Stimulated activated effector memory CD8-positive, alpha-beta T cell treated with anti-CD3 and anti-CD28 coated beads, Interleukin-12 subunit alpha, Interleukin-12 subunit beta, amount 100 ng/mL, for 72 hours (primary cell): ENCODE data around the gene EXOC3L1.

ENCODE experiments used
- ATAC-seq: fragments of 150-1000 bp; cut with Tn5 transposase; 2 replicates; pipeline ENCODE4 v1.10.0; 2021
- DNase-seq, 2 donors: peaks; one replicate each; pipeline ENCODE4 v3.0.0; 2021 to 2022; ENCODE audit warnings: low spot score in 2 of 2
- H3K27ac Mint-ChIP-seq: one replicate; pipeline ENCODE4 v1.8.0; 2022; ENCODE audit warnings: mild to moderate bottlenecking, mixed read lengths
- H3K36me3 Mint-ChIP-seq: one replicate; pipeline ENCODE4 v1.8.0; 2022; ENCODE audit warnings: mild to moderate bottlenecking, mixed read lengths
- H3K4me1 Mint-ChIP-seq: one replicate; pipeline ENCODE4 v1.8.0; 2022; ENCODE audit warnings: mixed read lengths
- H3K4me3 Mint-ChIP-seq: one replicate; pipeline ENCODE4 v1.8.0; 2022; ENCODE audit warnings: mild to moderate bottlenecking, mixed read lengths
- H3K9me3 Mint-ChIP-seq: one replicate; pipeline ENCODE4 v1.8.0; 2022; ENCODE audit warnings: mixed read lengths

The EXOC3L1 gene

DNA sequence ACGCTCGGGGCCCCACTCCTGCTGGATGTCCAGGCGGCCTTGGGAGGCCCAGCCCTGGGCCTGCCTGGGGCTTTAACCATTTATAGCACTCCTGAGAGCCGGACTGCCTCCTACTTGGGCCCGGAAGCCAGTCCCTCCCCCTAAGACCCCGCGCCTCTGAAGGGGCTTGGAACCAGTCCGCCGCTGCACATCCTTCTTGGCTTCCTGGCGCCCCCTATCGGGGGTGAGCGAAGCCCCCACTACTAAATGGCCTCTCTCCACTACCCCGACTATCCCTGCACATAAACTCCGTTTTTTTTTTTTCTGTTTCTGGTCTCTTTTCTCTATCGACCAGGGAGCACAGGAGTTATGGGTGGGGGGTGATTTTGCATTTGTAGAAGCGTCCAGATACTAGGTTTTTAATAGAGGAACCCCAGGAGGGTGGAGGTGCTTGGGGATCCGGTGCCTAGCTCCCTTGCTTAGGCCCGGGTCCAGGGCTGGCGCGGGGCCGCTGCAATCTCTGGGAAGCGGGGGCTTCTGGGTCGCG is 20.2 kb downstream of the EXOC3L1 start:
- H3K4me3 Mint-ChIP-seq, result peak overlapping the region; percentile 95
- peaks cover 80% of the 10 kb centered on the region for H3K4me1 Mint-ChIP-seq
- ATAC-seq, result no peak
- H3K27ac Mint-ChIP-seq, result peak overlapping the region; percentile 67
- no peaks in the 10 kb centered on the region for H3K9me3 Mint-ChIP-seq
- peak in 1 of 2 donors; percentile 72 for DNase-seq
- H3K36me3 Mint-ChIP-seq, result peaks cover 81% of the 10 kb centered on the region

DNA sequence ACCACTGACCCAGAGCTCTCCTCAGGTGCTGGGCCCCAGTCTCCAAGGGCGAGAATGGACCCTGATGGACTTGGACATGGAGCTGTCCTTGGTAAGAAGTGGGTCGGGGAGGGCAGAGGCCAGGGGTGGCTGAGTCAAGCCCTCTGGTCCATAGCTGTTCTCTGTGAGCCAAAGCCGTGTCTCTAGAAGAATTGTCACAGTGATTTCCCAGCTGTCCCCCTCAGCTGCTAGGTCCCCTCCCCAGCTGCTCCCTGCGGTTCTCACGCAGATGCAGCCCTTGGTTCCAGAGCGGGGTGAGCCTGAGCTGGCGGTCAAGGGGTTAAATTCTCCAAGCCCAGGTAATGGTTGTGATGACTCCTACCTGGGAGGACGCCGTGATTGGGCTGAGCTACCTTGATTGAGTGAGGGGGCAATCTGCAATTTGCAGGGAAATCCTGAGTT is 20.9 kb downstream of the EXOC3L1 start:
- no peak overlapping the region for H3K27ac Mint-ChIP-seq
- peaks cover 80% of the 10 kb centered on the region for H3K4me1 Mint-ChIP-seq
- no peaks in the 10 kb centered on the region for H3K9me3 Mint-ChIP-seq
- no peak for ATAC-seq
- peak overlapping the region; percentile 95 for H3K4me3 Mint-ChIP-seq
- no peak for DNase-seq
- H3K36me3 Mint-ChIP-seq, result peaks cover 75% of the 10 kb centered on the region

DNA sequence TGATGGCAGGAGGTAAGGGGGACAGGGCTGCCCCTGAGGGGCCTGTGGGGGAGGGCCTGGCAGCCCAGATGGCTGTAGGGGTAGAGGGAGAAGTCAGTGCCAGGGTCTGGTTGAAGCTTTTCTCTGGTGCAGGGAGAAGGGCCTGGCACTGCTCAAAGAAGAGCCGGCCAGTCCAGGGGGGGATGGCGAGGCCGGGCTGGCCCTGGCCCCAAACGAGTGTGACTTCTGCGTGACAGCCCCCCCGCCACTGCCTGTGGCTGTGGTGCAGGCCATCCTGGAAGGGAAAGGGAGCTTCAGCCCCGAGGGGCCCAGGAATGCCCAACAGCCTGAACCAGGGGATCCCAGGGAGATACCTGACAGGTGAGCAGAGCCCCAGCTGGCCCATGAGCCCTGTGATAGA is 22.3 kb downstream of the EXOC3L1 start:
- DNase-seq (no peak), ATAC-seq (no peak)
- Mint-ChIP-seq H3K36me3 (peaks cover 63% of the 10 kb centered on the region), H3K4me1 (peaks cover 74% of the 10 kb centered on the region), H3K27ac (peak overlapping the region; percentile 72), H3K9me3 (no peaks in the 10 kb centered on the region), H3K4me3 (peak overlapping the region; percentile 95)

DNA sequence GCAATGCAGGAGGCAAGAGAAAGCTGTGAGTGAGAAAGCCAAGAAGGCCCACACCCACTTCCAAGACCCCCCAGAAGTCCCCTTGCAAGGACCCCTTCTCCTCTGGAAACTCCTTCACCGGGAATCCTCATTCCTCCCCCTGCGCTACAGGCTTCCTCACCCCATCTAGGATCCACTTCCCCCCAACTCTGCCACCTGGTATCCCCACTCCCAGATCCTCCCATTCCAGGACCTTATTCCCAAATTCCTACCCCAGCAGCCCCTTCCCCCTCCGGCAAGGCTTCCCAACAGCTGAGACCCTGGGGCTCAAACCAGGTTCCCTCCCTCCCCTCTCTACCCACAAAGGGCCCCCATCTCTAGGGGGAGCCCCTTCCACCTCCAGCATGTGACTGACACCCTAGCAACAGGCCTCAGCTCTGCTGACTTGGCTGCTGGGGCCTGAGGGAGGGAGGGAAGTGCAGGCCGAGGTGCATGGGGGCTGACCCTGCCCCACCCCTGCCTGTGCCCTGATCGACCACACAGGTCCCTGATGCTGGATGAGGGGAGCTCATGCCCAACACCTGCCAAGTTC is 23.3 kb downstream of the EXOC3L1 start:
- Mint-ChIP-seq H3K36me3 (peaks cover 62% of the 10 kb centered on the region), H3K4me1 (peaks cover 76% of the 10 kb centered on the region), H3K27ac (peak overlapping the region; percentile 72), H3K9me3 (no peaks in the 10 kb centered on the region), H3K4me3 (peak overlapping the region; percentile 95)
- DNase-seq (no peak), ATAC-seq (no peak)

DNA sequence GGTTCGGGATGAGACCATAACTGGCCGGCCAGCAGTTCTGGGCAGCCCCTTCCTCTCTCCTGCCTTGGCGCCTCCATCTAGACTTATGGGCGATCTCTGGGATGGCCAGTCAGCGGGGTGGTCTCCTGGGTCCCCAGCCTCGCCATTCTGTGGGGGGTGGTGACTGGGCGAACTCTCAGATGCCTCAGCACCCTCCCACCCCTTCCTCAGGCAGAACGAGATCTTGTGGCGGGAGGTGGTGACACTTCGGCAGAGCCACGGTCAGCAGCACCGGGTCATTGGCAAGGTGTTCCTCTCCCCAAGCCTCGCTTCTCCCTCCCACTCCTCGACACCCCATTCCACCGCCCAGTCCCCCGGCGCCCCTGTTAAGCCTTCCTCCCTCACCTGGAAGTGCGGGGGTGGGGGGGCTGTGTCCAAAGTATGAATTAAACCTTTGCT is 23.8 kb downstream of the EXOC3L1 start:
- no peaks in the 10 kb centered on the region for H3K9me3 Mint-ChIP-seq
- peak overlapping the region; percentile 95 for H3K4me3 Mint-ChIP-seq
- peaks cover 62% of the 10 kb centered on the region for H3K36me3 Mint-ChIP-seq
- DNase-seq, result no peak
- H3K27ac Mint-ChIP-seq, result peak overlapping the region; percentile 72
- H3K4me1 Mint-ChIP-seq, result peaks cover 74% of the 10 kb centered on the region
- ATAC-seq, result no peak

DNA sequence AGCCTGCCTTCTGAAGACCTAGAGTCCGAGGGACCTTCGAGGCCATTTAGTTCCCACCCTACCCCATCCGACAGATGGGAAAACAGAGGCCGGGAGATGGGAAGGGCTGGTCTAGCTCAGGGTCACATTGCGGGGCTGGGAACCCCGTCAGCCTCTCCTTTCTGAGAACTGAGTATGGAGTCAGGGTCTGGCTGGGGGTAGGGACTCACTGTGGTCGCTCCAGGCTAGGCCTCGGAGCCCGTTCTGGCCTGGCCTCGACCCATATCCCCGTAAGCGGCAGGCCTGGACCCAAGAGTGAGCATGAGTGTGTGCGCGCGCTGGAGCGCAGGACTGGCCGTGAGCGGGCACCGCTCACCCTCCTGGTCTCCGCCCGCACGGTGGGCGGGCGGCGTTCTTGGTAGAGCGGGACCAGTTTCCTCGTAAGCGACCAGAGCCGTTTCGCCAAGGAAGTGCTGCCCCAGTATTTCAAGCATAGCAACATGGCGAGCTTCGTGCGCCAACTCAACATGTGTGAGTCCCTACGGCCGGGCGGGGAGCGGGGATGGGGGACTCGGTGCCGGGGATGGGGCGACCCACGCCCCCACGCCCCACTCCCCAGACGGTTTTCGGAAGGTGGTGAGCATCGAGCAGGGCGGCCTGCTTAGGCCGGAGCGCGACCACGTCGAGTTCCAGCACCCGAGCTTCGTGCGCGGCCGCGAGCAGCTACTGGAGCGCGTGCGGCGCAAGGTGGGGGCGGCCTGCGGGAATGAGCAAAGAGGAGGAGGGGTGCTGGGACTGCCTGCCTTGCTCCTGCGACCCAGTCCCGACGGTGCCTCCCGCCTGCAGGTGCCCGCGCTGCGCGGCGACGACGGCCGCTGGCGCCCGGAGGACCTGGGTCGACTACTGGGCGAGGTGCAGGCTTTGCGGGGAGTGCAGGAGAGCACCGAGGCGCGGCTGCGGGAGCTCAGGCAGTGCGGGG is 24.5 kb downstream of the EXOC3L1 start:
- H3K36me3 Mint-ChIP-seq, result peaks cover 64% of the 10 kb centered on the region
- ATAC-seq, result no peak
- DNase-seq, result no peak
- peaks cover 74% of the 10 kb centered on the region for H3K4me1 Mint-ChIP-seq
- H3K27ac Mint-ChIP-seq, result peak overlapping the region; percentile 74
- no peaks in the 10 kb centered on the region for H3K9me3 Mint-ChIP-seq
- H3K4me3 Mint-ChIP-seq, result peak overlapping the region; percentile 95

DNA sequence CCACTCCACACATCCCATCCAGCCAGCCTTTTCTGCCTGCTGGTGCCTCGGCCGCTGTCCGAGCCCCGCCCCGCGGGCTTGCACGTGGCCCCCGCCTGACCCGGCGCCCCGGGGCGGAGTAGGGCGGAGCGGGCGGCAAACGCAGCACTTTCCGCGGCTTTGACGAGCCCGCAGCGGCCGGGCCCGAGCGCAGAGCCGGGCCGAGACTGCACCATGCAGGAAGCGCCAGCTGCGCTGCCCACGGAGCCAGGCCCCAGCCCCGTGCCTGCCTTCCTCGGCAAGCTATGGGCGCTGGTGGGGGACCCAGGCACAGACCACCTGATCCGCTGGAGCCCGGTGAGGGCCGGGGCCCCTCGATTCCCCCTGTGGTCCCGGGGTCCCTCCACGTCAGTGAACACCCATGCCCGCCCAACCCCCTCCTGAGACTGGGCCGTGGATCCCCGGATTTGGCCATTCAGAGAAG is 25.3 kb downstream of the EXOC3L1 start, which contains the start of gene HSF4:
Gene HSF4 (plus strand): TSS at position 147 of the 463 bp plus-strand sequence. CDS start 67 bp downstream, at position 214.
- Mint-ChIP-seq H3K36me3 (peaks cover 58% of the 10 kb centered on the region), H3K4me3 (peak within 1 kb of the TSS; percentile 95), H3K27ac (peak within 1 kb of the TSS; percentile 74), H3K9me3 (no peaks in the 10 kb centered on the region), H3K4me1 (peaks cover 67% of the 10 kb centered on the region)
- DNase-seq (no peak), ATAC-seq (peak; percentile 0)

DNA sequence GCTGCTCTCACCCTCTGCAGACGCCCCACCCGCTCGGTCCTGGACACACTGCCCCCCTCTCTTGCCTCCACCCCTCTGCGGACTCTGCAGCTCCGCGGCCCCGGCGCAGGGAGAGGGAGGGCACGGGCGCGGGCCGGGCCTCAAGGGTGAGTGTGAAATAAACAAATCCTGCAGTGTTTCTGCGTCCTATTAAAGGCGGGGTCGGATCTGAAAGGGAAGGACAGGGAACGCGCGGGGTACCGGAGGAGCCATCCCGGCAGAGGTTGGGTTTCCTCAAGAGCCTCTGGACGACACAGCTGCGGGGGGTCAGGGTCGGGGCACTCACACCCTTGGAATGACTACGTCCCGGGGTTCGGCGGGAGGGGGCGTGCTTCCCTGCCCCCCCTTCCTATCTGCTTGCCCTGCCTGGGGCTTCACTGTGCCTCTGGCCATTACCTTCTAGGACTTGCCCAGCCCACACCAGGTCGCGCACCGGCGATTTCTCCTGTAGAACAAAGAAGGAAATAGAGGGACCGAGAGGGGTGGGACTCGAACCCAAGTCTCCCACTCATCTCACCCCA is 25.9 kb downstream of the EXOC3L1 start:
- Mint-ChIP-seq H3K36me3 (peaks cover 52% of the 10 kb centered on the region), H3K4me3 (peak overlapping the region; percentile 95), H3K9me3 (no peaks in the 10 kb centered on the region), H3K4me1 (peaks cover 62% of the 10 kb centered on the region), H3K27ac (no peak overlapping the region)
- DNase-seq, result no peak
- no peak for ATAC-seq

DNA sequence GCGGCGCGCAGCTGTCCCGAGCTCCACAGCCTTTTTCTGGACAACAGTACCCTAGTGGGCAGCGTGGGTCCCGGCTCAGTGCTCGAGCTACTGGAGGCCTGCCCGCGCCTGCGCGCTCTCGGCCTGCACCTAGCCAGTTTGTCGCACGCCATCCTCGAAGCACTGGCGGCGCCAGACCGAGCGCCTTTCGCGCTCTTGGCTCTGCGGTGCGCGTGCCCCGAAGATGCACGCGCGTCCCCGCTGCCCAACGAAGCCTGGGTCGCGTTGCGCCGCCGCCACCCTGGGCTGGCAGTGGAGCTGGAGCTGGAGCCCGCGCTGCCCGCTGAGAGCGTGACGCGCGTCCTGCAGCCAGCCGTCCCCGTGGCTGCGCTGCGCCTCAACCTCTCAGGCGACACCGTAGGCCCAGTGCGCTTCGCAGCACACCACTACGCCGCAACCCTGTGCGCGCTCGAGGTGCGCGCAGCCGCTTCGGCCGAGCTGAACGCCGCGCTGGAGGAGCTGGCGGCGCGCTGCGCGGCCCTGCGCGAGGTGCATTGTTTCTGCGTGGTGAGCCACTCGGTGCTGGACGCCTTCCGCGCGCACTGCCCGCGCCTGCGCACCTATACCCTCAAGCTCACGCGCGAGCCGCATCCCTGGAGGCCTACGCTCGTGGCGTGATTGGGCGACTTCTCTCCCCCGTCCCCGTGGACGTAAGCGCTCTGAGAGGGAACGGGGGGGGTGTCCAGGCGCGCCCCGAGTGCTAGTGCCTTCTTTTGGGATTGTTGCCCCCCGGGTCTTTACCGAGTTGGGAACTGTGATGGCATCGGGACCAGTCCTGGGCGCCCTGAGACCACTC is 26.6 kb downstream of the EXOC3L1 start:
- Mint-ChIP-seq H3K27ac (no peak overlapping the region), H3K9me3 (no peaks in the 10 kb centered on the region), H3K36me3 (peaks cover 45% of the 10 kb centered on the region), H3K4me1 (peaks cover 62% of the 10 kb centered on the region), H3K4me3 (peak overlapping the region; percentile 95)
- peak in 1 of 2 donors; percentile 59 for DNase-seq
- peak; percentile 4 for ATAC-seq

DNA sequence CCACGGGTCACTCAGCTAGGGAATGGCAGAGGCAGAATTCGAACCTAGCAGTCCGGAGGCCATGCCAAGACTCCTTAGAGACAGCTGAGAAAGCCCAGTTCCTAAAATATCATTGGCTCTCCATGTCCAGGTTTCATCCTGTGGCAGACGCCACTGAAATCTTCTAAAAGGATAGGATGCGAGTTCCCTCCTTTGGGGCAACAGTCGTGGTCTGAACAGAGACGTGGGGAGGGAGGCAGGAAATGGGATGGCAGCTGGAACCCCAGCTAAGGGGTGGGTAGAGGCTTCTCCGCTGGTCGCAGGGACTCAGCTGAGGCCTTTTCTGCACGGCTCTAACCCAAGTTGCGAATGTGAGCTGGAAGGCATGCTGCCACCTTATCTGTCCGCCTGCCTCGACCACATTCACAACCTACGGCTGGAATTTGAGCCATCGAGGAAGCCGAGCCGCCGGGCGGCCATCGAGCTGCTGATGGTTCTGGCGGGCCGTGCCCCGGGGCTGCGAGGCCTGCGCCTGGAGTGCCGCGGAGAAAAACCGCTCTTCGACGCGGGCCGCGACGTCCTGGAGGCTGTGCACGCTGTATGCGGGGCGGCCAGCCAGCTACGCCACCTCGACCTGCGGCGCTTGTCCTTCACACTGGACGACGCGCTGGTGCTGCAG is 27.3 kb downstream of the EXOC3L1 start:
- no peak overlapping the region for H3K27ac Mint-ChIP-seq
- H3K4me3 Mint-ChIP-seq, result peak overlapping the region; percentile 95
- no peak for DNase-seq
- peaks cover 65% of the 10 kb centered on the region for H3K4me1 Mint-ChIP-seq
- no peaks in the 10 kb centered on the region for H3K9me3 Mint-ChIP-seq
- no peak for ATAC-seq
- peaks cover 38% of the 10 kb centered on the region for H3K36me3 Mint-ChIP-seq

DNA sequence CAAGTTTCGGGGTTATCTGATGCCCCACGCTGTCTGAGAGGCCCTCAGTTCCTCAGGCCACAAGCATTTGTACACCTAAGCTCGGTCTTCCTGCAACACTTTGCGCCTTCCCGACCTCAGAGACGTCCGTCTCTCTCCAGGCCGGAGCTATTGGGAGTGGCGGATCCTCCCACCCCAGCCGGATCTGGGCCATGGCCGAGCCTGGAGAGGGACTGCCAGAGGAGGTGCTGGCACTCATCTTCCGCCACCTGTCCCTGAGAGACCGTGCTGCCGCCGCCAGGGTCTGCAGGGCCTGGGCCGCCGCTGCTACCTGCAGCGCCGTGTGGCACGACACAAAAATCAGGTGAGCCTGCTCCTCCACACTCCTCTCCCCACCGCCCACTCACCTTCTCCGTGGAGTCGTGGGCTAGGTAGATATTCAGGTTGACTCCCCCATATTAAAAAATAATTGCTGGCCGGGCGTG is 28.3 kb downstream of the EXOC3L1 start:
- no peak for ATAC-seq
- DNase-seq, result no peak
- Mint-ChIP-seq H3K4me3 (peak overlapping the region; percentile 95), H3K9me3 (no peaks in the 10 kb centered on the region), H3K36me3 (peaks cover 28% of the 10 kb centered on the region), H3K4me1 (peaks cover 67% of the 10 kb centered on the region), H3K27ac (no peak overlapping the region)

DNA sequence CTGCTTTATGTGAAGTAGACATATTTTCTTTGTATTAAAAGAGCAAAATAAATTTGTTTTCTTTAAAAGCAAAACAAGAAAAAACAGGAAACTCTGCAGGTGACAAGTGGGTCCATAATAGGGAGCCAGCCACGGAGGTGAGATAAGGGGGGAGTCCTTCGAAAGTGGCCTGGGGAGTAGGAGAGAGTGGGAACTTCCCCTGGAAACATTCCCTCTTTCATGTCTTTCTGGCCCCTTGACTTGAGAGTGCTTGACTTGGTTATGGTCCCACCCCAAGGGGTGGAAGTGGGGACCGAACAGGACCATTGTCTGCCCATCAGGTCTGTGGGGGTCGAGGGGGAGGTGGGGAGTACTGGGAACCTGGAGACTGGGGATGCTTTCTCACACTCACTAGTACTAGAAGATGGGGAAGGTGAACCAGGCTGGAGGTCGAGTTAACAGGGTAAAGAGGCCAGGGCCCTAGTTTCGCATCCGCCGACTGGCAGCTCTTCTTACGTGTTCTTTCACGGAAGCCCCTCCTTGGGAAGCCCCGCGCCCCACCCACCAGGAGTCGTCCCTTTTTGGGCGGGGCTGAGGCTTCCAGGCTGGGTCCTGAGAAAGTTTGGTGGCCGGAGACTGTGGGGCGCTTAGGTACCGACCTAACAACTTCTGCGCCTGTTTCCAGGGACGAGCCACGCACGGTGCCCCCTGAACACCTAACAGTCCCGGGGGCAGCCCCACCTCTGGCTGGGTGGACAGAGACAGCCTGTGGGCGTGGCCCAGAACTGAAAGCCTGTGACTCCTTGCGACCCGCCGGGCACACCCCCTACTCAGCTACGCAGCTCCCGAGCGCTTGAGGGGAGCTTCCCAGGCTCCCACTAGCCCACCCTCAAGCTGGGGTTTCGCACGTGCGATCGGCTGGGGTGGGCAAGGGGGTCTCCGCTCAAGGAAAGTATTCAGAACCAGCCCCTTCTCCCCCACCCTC is 31.0 kb downstream of the EXOC3L1 start:
- H3K9me3 Mint-ChIP-seq, result no peaks in the 10 kb centered on the region
- H3K36me3 Mint-ChIP-seq, result peaks cover 25% of the 10 kb centered on the region
- peak overlapping the region; percentile 95 for H3K4me3 Mint-ChIP-seq
- ATAC-seq, result peak; percentile 72
- peak; percentile 70 to 94 for DNase-seq
- peak overlapping the region; percentile 94 for H3K27ac Mint-ChIP-seq
- H3K4me1 Mint-ChIP-seq, result peaks cover 65% of the 10 kb centered on the region
